Esophagus muscularis mucosa (tissue), 4 donors: ENCODE data around the gene BRD7. TPM values are rescaled to one million over a fixed set of nuclear protein-coding genes. Genes with fewer than 3 reads are reported as not detected.

ENCODE experiments used
- DNase-seq: peaks from one replicate; pipeline ENCODE4 v3.0.0-alpha.2; 2017; ENCODE audit errors: extremely low spot score
- H3K27ac ChIP-seq, 4 donors: fragments of 200-600 bp; sonication (generic); replicated peaks in 1 of 4; 1 replicate in 3 of 4; 2 replicates in 1 of 4; pipeline ENCODE4 v1.5.1; 2016 to 2019; ENCODE audit warnings: mild to moderate bottlenecking in 1 of 4
- H3K27me3 ChIP-seq, 4 donors: fragments of 200-600 bp; sonication (generic); one replicate each; pipeline versions ENCODE4 v1.5.1 to v1.6.0; 2016 to 2019
- H3K36me3 ChIP-seq, 4 donors: fragments of 200-600 bp; sonication (generic); one replicate each; pipeline ENCODE4 v1.5.1; 2016 to 2019
- H3K4me1 ChIP-seq, 4 donors: fragments of 200-600 bp; sonication (generic); one replicate each; pipeline ENCODE4 v1.5.1; 2016 to 2019
- H3K4me3 ChIP-seq, 4 donors: fragments of 200-600 bp; sonication (generic); 1 replicate in 2 of 4; 2 replicates in 2 of 4; pipeline ENCODE4 v1.5.1; 2016 to 2019; ENCODE audit warnings: mild to moderate bottlenecking in 4 of 4, moderate library complexity in 1 of 4
- H3K9me3 ChIP-seq, 4 donors: fragments of 200-600 bp; sonication (generic); 1 replicate in 3 of 4; 2 replicates in 1 of 4; pipeline ENCODE4 v1.5.1; 2016 to 2019
- CTCF ChIP-seq, 3 experiments: fragments of 200-600 bp in 2 of 3; fragments of 450-650 bp in 1 of 3; sonication (generic) in 2 of 3; IDR thresholded peaks; one replicate each; pipeline ENCODE4 v1.5.1; 2017 to 2019; ENCODE audit warnings: antibody characterized with exemption in 3 of 3, mild to moderate bottlenecking in 2 of 3, moderate library complexity in 1 of 3
- EP300 ChIP-seq: sonication (generic); formaldehyde crosslinking; IDR thresholded peaks from one replicate; pipeline ENCODE4 v1.6.1; 2017; ENCODE audit warnings: antibody characterized with exemption
- POLR2A ChIP-seq: fragments of 450-650 bp; IDR thresholded peaks from one replicate; pipeline ENCODE4 v1.6.1; 2017; ENCODE audit warnings: antibody characterized with exemption, moderate library complexity, mild to moderate bottlenecking, low read depth
- POLR2AphosphoS5 ChIP-seq, 2 donors: sonication (generic); formaldehyde crosslinking; IDR thresholded peaks; one replicate each; pipeline ENCODE4 v1.6.1; 2017; ENCODE audit warnings: antibody characterized with exemption in 2 of 2
- WGBS: methylation state at CpG from one replicate; pipeline ENCODE4 v1.1.5; 2018; 5-methylcytosine and 5-hydroxymethylcytosine counted together
- intact Hi-C: fragments of 100-400 bp; cut with DNase I; formaldehyde crosslinking; loops from one replicate; pipeline ENCODE4 v1.15.1; 2023
- total RNA-seq, 4 donors: library from RNA; depleted of rRNA; stranded (reverse); fragments of >200 nt; gene quantifications; one replicate each; pipeline versions ENCODE4 v1.1.0 to v1.2.1, GENCODE V29; 2016

The BRD7 gene
- total RNA-seq, 4 donors from 2014 or later = 49.5 to 68.1 (median 56.5) TPM

- H3K27me3 ChIP-seq = no peaks in the 10 kb centered on the region
- peaks cover 3 to 14% (median 10%) of the 10 kb centered on the region in 4 donors for H3K4me1 ChIP-seq
- no peak for DNase-seq
- no peak overlapping the region for H3K4me3 ChIP-seq
- peaks cover 7 to 43% (median 33%) of the 10 kb centered on the region in 4 donors for H3K36me3 ChIP-seq
- 81% methylated on average over 8 of the region's 18 CpGs for WGBS
- H3K9me3 ChIP-seq = no peaks in the 10 kb centered on the region
- no peak for TF ChIP-seq POLR2A
- no peak for TF ChIP-seq CTCF (IDR thresholded peaks at IDR 0.05)
- TF ChIP-seq EP300 = no peak
- TF ChIP-seq POLR2AphosphoS5 (IDR thresholded peaks at IDR 0.05) = peak in 1 of 2 donors; percentile 6
- H3K27ac ChIP-seq = no peak overlapping the region
- intact Hi-C loops = no loop called here
Measured at GRCh38 chr16:50310308-50311133, 58.3 kb downstream of the BRD7 start.

GRCh38 chr16:50309527-50310307 lies 59.1 kb downstream of the BRD7 start:
- WGBS = 76% methylated on average over 7 of the region's 15 CpGs
- H3K36me3 ChIP-seq = peaks cover under 1 to 42% (median 25%) of the 10 kb centered on the region in 4 donors
- intact Hi-C loops = no loop called here
- H3K27ac ChIP-seq = no peak overlapping the region
- H3K27me3 ChIP-seq = no peaks in the 10 kb centered on the region
- no peak for TF ChIP-seq POLR2AphosphoS5 (IDR thresholded peaks at IDR 0.05)
- no peak for TF ChIP-seq EP300
- no peak for TF ChIP-seq CTCF (IDR thresholded peaks at IDR 0.05)
- no peak for TF ChIP-seq POLR2A
- no peak for DNase-seq
- peaks cover 3 to 14% (median 10%) of the 10 kb centered on the region in 4 donors for H3K4me1 ChIP-seq
- H3K4me3 ChIP-seq = no peak overlapping the region
- H3K9me3 ChIP-seq = no peaks in the 10 kb centered on the region

GRCh38 chr16:50309156-50309526 lies 59.6 kb downstream of the BRD7 start:
- H3K4me3 ChIP-seq = no peak overlapping the region
- no peaks in the 10 kb centered on the region for H3K27me3 ChIP-seq
- H3K36me3 ChIP-seq = peaks cover 0 to 40% (median 20%) of the 10 kb centered on the region in 4 donors
- TF ChIP-seq EP300 (no peak), CTCF (IDR thresholded peaks at IDR 0.05) (no peak), POLR2AphosphoS5 (IDR thresholded peaks at IDR 0.05) (no peak), POLR2A (no peak)
- H3K27ac ChIP-seq = no peak overlapping the region
- peaks cover 3 to 14% (median 10%) of the 10 kb centered on the region in 4 donors for H3K4me1 ChIP-seq
- no peak for DNase-seq
- intact Hi-C loops = no loop called here
- no peaks in the 10 kb centered on the region for H3K9me3 ChIP-seq
- WGBS = 88% methylated on average over 11 of the region's 11 CpGs

- no peak overlapping the region for H3K27ac ChIP-seq
- WGBS = 94% methylated on average over 6 of the region's 18 CpGs
- intact Hi-C loops = no loop called here
Measured at GRCh38 chr16:50308237-50308965, 60.4 kb downstream of the BRD7 start.

More at GRCh38 chr16:50308237-50308965, 60.4 kb downstream of the BRD7 start:
- Histone ChIP-seq H3K9me3 (no peaks in the 10 kb centered on the region), H3K4me3 (no peak overlapping the region), H3K27me3 (no peaks in the 10 kb centered on the region), H3K36me3 (peaks cover 0 to 32% (median 14%) of the 10 kb centered on the region in 4 donors), H3K4me1 (peaks cover 3 to 14% (median 10%) of the 10 kb centered on the region in 4 donors)
- TF ChIP-seq POLR2AphosphoS5 (IDR thresholded peaks at IDR 0.05) (no peak), POLR2A (no peak), EP300 (no peak), CTCF (IDR thresholded peaks at IDR 0.05) (no peak)
- DNase-seq = no peak
